Measurements from ENCODE around the gene GLIS1.

GLIS1 gene

DNA sequence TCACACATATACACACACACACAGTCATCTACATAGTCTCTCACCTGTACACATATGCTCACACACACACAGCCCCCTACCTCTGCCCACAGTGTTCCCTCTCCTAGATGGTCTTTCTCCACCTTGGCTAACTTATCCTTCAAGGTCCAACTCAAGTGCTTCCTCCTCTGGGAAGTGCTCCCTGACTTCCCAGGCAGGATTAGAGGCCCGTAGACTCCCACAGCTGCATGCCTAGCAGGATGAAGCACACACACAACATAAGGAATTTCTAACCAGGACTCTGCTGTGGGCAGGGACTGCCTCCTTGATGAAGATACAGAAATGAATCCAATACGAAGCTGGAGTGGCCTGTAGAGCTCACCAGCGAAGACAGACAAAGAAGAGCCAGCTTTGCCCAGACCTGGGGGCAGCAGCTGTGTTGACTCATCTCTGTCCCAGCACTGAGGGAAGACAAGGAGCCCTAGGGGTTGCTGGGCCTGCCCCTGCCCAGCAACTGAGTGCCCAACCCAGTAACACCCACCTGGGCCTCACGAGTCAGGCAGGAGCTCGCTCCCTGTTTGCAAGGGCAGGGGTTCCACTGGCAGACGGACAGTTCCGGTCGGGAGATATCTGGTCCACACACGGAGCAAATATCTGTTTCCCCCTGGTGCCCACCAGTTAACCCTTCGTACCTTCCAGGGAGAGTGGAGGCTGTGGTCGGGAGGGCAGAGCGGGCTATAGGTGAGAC is 178.9 kb downstream of the GLIS1 start:
- Histone ChIP-seq H2BK15ac (ENCODE audit: low read depth, poor library complexity, severe bottlenecking) (no peak overlapping the region), H3K18ac (ENCODE audit: low read depth in 1 of 2, low read length in 2 of 2) (no peak overlapping the region), H3K4me2 (ENCODE audit: low read length, poor library complexity, severe bottlenecking) (no peak overlapping the region), H3K9me3 (ENCODE audit: control insufficient read depth, low read length) (no peaks in the 10 kb centered on the region), H2BK12ac (ENCODE audit: low read length in 2 of 2) (no peak overlapping the region), H2BK5ac (ENCODE audit: low read depth, low read length, poor library complexity, severe bottlenecking) (no peak overlapping the region), H3K23ac (ENCODE audit: low read length in 2 of 2) (no peak overlapping the region), H2BK120ac (ENCODE audit: low read depth, low read length) (no peak overlapping the region), H3K79me1 (replicated peaks; ENCODE audit: low read length, poor library complexity, severe bottlenecking) (peaks cover 22% of the 10 kb centered on the region), H3K27me3 (ENCODE audit: control insufficient read depth in 1 of 2, insufficient read depth in 1 of 2, low read length in 2 of 2) (peaks cover 0 to 35% of the 10 kb centered on the region in 2 experiments), H2AK5ac (ENCODE audit: low read length, severe bottlenecking) (no peak overlapping the region), H3K4me3 (ENCODE audit: insufficient read depth in 1 of 2, low read depth in 1 of 2, low read length in 2 of 2) (no peak overlapping the region), H3K36me3 (ENCODE audit: control insufficient read depth in 1 of 2, insufficient read depth in 2 of 2, low read depth in 1 of 2, low read length in 2 of 2) (peaks cover 0 to 40% of the 10 kb centered on the region in 2 experiments), H3K9ac (ENCODE audit: low read length) (no peak overlapping the region), H4K8ac (ENCODE audit: low read length) (no peak overlapping the region), H2AFZ (ENCODE audit: low read depth, low read length) (no peak overlapping the region), H4K91ac (ENCODE audit: low read length) (peak overlapping the region; percentile 15), H3K4ac (ENCODE audit: low read depth in 1 of 2, low read length in 2 of 2) (no peak overlapping the region), H3K14ac (ENCODE audit: low read length in 2 of 2) (no peak overlapping the region), H3K4me1 (ENCODE audit: control insufficient read depth, insufficient read depth, low read depth, low read length) (peaks cover 29% of the 10 kb centered on the region), H3K27ac (ENCODE audit: low read length, poor library complexity, severe bottlenecking) (no peak overlapping the region)
- 94% methylated on average over 12 of the region's 12 CpGs for WGBS
- no peak for DNase-seq

DNA sequence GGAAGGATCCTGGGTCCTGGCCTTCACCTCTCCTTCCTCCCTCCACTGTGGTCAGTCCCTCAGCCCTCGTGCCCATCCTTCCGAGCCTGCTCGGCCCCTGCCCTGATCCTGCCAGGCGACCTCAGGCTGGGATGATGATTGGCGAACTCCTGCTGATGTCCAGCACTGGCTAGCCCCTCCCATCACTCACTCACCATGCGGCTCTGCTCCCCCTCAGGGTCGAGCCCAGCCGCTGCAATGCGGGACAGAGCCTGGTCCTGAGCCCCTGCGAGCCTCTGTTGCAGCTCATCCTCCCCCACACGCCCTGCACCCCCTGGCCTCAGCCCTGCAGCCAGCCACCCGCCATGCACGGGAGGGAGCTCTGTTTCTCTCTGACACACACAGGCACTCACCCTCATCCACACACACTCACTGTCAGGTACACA is 179.6 kb downstream of the GLIS1 start:
- Histone ChIP-seq H2BK120ac (ENCODE audit: low read depth, low read length) (no peak overlapping the region), H3K18ac (ENCODE audit: low read depth in 1 of 2, low read length in 2 of 2) (no peak overlapping the region), H3K27ac (ENCODE audit: low read length, poor library complexity, severe bottlenecking) (no peak overlapping the region), H4K91ac (ENCODE audit: low read length) (peak overlapping the region; percentile 15), H2AK5ac (ENCODE audit: low read length, severe bottlenecking) (no peak overlapping the region), H3K9ac (ENCODE audit: low read length) (no peak overlapping the region), H3K79me1 (replicated peaks; ENCODE audit: low read length, poor library complexity, severe bottlenecking) (peaks cover 28% of the 10 kb centered on the region), H3K9me3 (ENCODE audit: control insufficient read depth, low read length) (no peaks in the 10 kb centered on the region), H2BK5ac (ENCODE audit: low read depth, low read length, poor library complexity, severe bottlenecking) (no peak overlapping the region), H3K4me3 (ENCODE audit: insufficient read depth in 1 of 2, low read depth in 1 of 2, low read length in 2 of 2) (no peak overlapping the region), H4K8ac (ENCODE audit: low read length) (no peak overlapping the region), H3K23ac (ENCODE audit: low read length in 2 of 2) (no peak overlapping the region), H3K36me3 (ENCODE audit: control insufficient read depth in 1 of 2, insufficient read depth in 2 of 2, low read depth in 1 of 2, low read length in 2 of 2) (peaks cover 0 to 40% of the 10 kb centered on the region in 2 experiments), H3K4me1 (ENCODE audit: control insufficient read depth, insufficient read depth, low read depth, low read length) (peaks cover 29% of the 10 kb centered on the region), H3K4ac (ENCODE audit: low read depth in 1 of 2, low read length in 2 of 2) (no peak overlapping the region), H3K4me2 (ENCODE audit: low read length, poor library complexity, severe bottlenecking) (no peak overlapping the region), H3K14ac (ENCODE audit: low read length in 2 of 2) (no peak overlapping the region), H2BK15ac (ENCODE audit: low read depth, poor library complexity, severe bottlenecking) (no peak overlapping the region), H2AFZ (ENCODE audit: low read depth, low read length) (no peak overlapping the region), H2BK12ac (ENCODE audit: low read length in 2 of 2) (no peak overlapping the region), H3K27me3 (ENCODE audit: control insufficient read depth in 1 of 2, insufficient read depth in 1 of 2, low read length in 2 of 2) (peaks cover 0 to 35% of the 10 kb centered on the region in 2 experiments)
- WGBS: 53% methylated on average over 13 of the region's 13 CpGs
- no peak for DNase-seq

- Histone ChIP-seq H2BK5ac (ENCODE audit: low read depth, low read length, poor library complexity, severe bottlenecking) (no peak overlapping the region), H3K9ac (ENCODE audit: low read length) (no peak overlapping the region), H3K4me3 (ENCODE audit: insufficient read depth in 1 of 2, low read depth in 1 of 2, low read length in 2 of 2) (no peak overlapping the region), H3K18ac (ENCODE audit: low read depth in 1 of 2, low read length in 2 of 2) (no peak overlapping the region), H2AK5ac (ENCODE audit: low read length, severe bottlenecking) (no peak overlapping the region), H3K79me1 (replicated peaks; ENCODE audit: low read length, poor library complexity, severe bottlenecking) (peaks cover 31% of the 10 kb centered on the region), H3K4ac (ENCODE audit: low read depth in 1 of 2, low read length in 2 of 2) (no peak overlapping the region), H3K4me2 (ENCODE audit: low read length, poor library complexity, severe bottlenecking) (no peak overlapping the region), H2AFZ (ENCODE audit: low read depth, low read length) (no peak overlapping the region), H2BK12ac (ENCODE audit: low read length in 2 of 2) (no peak overlapping the region), H3K23ac (ENCODE audit: low read length in 2 of 2) (no peak overlapping the region), H3K27me3 (ENCODE audit: control insufficient read depth in 1 of 2, insufficient read depth in 1 of 2, low read length in 2 of 2) (peaks cover 0 to 37% of the 10 kb centered on the region in 2 experiments), H2BK120ac (ENCODE audit: low read depth, low read length) (no peak overlapping the region), H4K91ac (ENCODE audit: low read length) (no peak overlapping the region), H3K36me3 (ENCODE audit: control insufficient read depth in 1 of 2, insufficient read depth in 2 of 2, low read depth in 1 of 2, low read length in 2 of 2) (peaks cover 0 to 40% of the 10 kb centered on the region in 2 experiments), H3K9me3 (ENCODE audit: control insufficient read depth, low read length) (no peaks in the 10 kb centered on the region), H3K27ac (ENCODE audit: low read length, poor library complexity, severe bottlenecking) (no peak overlapping the region), H2BK15ac (ENCODE audit: low read depth, poor library complexity, severe bottlenecking) (no peak overlapping the region), H4K8ac (ENCODE audit: low read length) (no peak overlapping the region), H3K14ac (ENCODE audit: low read length in 2 of 2) (no peak overlapping the region), H3K4me1 (ENCODE audit: control insufficient read depth, insufficient read depth, low read depth, low read length) (peaks cover 35% of the 10 kb centered on the region)
- no peak for DNase-seq
- WGBS: 92% methylated on average over 5 of the region's 5 CpGs
Measured at GRCh38 chr1:53558739-53559315, 180.1 kb downstream of the GLIS1 start.

DNA sequence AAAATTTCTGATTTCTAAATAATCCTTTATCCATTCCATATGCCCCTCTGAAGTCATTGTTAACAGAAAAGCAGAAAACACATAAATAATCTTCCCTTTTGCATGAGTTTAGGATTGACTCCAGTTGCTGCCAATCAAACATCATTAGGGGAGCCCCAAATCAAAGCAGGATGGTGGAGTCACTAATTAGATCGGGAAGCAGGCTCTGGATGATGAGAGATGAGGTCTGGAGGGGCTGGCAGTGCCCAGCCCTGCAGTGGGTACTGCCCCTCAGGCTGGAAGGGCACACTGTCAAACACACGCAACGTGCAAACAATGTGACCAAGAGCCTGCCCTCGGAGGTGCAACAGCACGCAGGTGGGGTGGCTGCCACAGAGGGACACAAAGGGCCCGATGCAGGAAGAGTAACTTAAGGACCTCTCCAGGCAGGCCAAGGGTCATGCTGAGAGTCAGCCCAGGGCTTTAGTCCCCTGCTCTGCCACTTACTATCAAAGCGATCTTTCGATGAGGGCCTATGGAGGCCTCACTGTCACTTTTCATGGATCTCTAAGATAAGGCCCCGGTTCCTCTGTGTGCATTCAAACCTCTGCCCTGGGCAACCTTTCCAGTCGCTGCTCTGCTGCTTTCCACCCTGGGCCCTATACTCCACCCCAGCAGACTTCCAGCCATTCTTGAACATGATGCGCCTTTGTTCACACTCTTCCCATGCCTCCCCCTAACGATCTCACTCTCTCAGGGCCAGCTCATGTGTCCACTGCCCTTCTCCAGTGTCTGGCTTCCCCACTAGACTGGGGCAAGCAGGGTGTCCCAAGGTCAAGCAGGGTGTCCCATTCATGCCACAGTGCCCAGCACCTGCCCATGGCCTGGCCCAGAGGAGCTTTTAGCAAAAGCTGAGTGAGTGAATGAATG is 180.9 kb downstream of the GLIS1 start:
- no peaks in the 10 kb centered on the region for H3K9me3 ChIP-seq (ENCODE audit: control insufficient read depth, low read length)
- no peak overlapping the region for H3K4me2 ChIP-seq (ENCODE audit: low read length, poor library complexity, severe bottlenecking)
- H2BK15ac ChIP-seq (ENCODE audit: low read depth, poor library complexity, severe bottlenecking): no peak overlapping the region
- no peak overlapping the region for H2BK120ac ChIP-seq (ENCODE audit: low read depth, low read length)
- H3K4me1 ChIP-seq (ENCODE audit: control insufficient read depth, insufficient read depth, low read depth, low read length): peaks cover 42% of the 10 kb centered on the region
- peaks cover 0 to 39% of the 10 kb centered on the region in 2 experiments for H3K27me3 ChIP-seq (ENCODE audit: control insufficient read depth in 1 of 2, insufficient read depth in 1 of 2, low read length in 2 of 2)
- no peak overlapping the region for H4K8ac ChIP-seq (ENCODE audit: low read length)
- no peak overlapping the region for H2AFZ ChIP-seq (ENCODE audit: low read depth, low read length)
- H3K14ac ChIP-seq (ENCODE audit: low read length in 2 of 2): no peak overlapping the region
- peaks cover 0 to 42% of the 10 kb centered on the region in 2 experiments for H3K36me3 ChIP-seq (ENCODE audit: control insufficient read depth in 1 of 2, insufficient read depth in 2 of 2, low read depth in 1 of 2, low read length in 2 of 2)
- 90% methylated on average over 12 of the region's 12 CpGs for WGBS
- H2BK5ac ChIP-seq (ENCODE audit: low read depth, low read length, poor library complexity, severe bottlenecking): no peak overlapping the region
- DNase-seq: no peak
- H3K27ac ChIP-seq (ENCODE audit: low read length, poor library complexity, severe bottlenecking): no peak overlapping the region
- H4K91ac ChIP-seq (ENCODE audit: low read length): no peak overlapping the region
- no peak overlapping the region for H2AK5ac ChIP-seq (ENCODE audit: low read length, severe bottlenecking)
- H2BK12ac ChIP-seq (ENCODE audit: low read length in 2 of 2): no peak overlapping the region
- no peak overlapping the region for H3K9ac ChIP-seq (ENCODE audit: low read length)
- no peak overlapping the region for H3K4me3 ChIP-seq (ENCODE audit: insufficient read depth in 1 of 2, low read depth in 1 of 2, low read length in 2 of 2)
- H3K18ac ChIP-seq (ENCODE audit: low read depth in 1 of 2, low read length in 2 of 2): no peak overlapping the region
- H3K23ac ChIP-seq (ENCODE audit: low read length in 2 of 2): no peak overlapping the region
- H3K79me1 ChIP-seq (replicated peaks; ENCODE audit: low read length, poor library complexity, severe bottlenecking): peaks cover 37% of the 10 kb centered on the region
- H3K4ac ChIP-seq (ENCODE audit: low read depth in 1 of 2, low read length in 2 of 2): no peak overlapping the region
